Epithelial cell of alveolus of lung (primary cell): ENCODE results near the gene REC114. TPM values are rescaled to one million over a fixed set of nuclear protein-coding genes. Genes with fewer than 3 reads are reported as not detected.

Experiments
- total RNA-seq: library from RNA; depleted of rRNA; stranded (reverse); fragments of >200 nt; gene quantifications from 2 replicates; pipeline ENCODE4 v1.2.1, GENCODE V29; 2015

The REC114 gene
- not detected in 2 replicates for total RNA-seq

GRCh38 chr15:73442968-73443367 is at the start of gene REC114:
TSS of gene REC114 (plus strand) at chr15:73443164. CDS start at chr15:73443186, 22 bp downstream.

Other genes starting within 250 kb of the REC114 start
- gene HCN4, start 74.2 kb upstream of the REC114 start, total RNA-seq: not detected in 2 replicates
- 79.8 and 91.8 TPM in 2 replicates for gene NPTN, start 190.2 kb downstream of the REC114 start, total RNA-seq
- gene CD276, start 241.2 kb downstream of the REC114 start, total RNA-seq: 121 and 169 TPM in 2 replicates